Measurements from ENCODE around the gene VPS4B. TPM values are rescaled to one million over a fixed set of nuclear protein-coding genes. Genes with fewer than 3 reads are reported as not detected.

Gene VPS4B
- total and polyA plus RNA-seq, 2 donors (not counting 1 experiment from before 2014, with no cell fraction given) = 14.5 to 93.9 TPM

DNA sequence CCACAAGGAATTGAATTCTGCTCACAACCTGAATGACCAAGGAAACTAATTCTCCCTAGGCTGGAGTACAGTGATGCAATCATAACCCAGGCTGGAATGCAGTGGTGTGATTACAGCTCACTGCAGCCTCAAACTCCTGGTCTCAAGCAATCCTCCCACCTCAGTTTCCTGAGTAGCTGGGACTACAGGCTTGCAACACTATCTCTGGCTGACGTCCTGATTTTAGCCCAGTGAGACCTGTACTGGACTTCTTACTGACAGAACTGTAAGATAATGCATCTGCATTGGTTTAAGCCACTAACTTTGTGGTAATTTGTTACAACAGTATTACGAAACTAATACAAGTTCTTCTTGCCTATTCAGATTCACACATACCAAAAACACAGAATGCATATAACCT lies 45.7 kb downstream of the VPS4B start:
- Mint-ChIP-seq H3K9me3 (ENCODE audit: insufficient read depth) (no peaks in the 10 kb centered on the region), H3K27me3 (no peaks in the 10 kb centered on the region), H3K4me3 (no peak overlapping the region), H3K27ac (no peak overlapping the region), H3K4me1 (peaks cover 8% of the 10 kb centered on the region)
- Histone ChIP-seq H4K20me1 (ENCODE audit: control insufficient read depth, insufficient read depth, low read length, poor library complexity, severe bottlenecking) (no peaks in the 10 kb centered on the region), H2AFZ (ENCODE audit: insufficient read depth, low read depth, low read length, poor library complexity, severe bottlenecking) (no peak overlapping the region), H3K79me2 (ENCODE audit: control insufficient read depth, insufficient read depth, low read length) (no peaks in the 10 kb centered on the region), H3K4me2 (replicated peaks; ENCODE audit: low read depth, low read length, poor library complexity, severe bottlenecking) (no peak overlapping the region), H3K4me3 (ENCODE audit: control extremely low read depth in 1 of 5, extremely low read depth in 1 of 5, insufficient read depth in 1 of 5, low read depth in 2 of 5, low read length in 4 of 5) (no peak overlapping the region), H3K36me3 (replicated peaks in 1 of 2; ENCODE audit: control extremely low read depth in 1 of 2, control insufficient read depth in 1 of 2, extremely low read depth in 1 of 2, insufficient read depth in 2 of 2, low read length in 1 of 2) (no peaks in the 10 kb centered on the region), H3K9ac (ENCODE audit: low read length) (no peak overlapping the region), H3K27me3 (replicated peaks in 1 of 4; ENCODE audit: control extremely low read depth in 1 of 4, control insufficient read depth in 3 of 4, insufficient read depth in 4 of 4, low read length in 3 of 4) (no peaks in the 10 kb centered on the region), H3K4me1 (ENCODE audit: control insufficient read depth in 2 of 2, insufficient read depth in 2 of 2, low read length in 2 of 2) (no peaks in the 10 kb centered on the region), H3K27ac (ENCODE audit: low read length in 2 of 2) (no peak overlapping the region), H3K9me3 (ENCODE audit: control extremely low read depth in 1 of 3, control insufficient read depth in 2 of 3, insufficient read depth in 1 of 3, low read length in 2 of 3) (peaks cover 0 to 4% (median 2%) of the 10 kb centered on the region in 3 donors)
- no peak for DNase-seq
- ChIA-PET POLR2A (no interaction called here), CTCF (no interaction called here)
- intact Hi-C loops (cut with micrococcal nuclease) = no loop called here
- 100% methylated on average over 1 of the region's 2 CpGs for WGBS (ENCODE audit: insufficient coverage)
- ATAC-seq (ENCODE audit: low read depth) = no peak
- TF ChIP-seq, protein P1, sequence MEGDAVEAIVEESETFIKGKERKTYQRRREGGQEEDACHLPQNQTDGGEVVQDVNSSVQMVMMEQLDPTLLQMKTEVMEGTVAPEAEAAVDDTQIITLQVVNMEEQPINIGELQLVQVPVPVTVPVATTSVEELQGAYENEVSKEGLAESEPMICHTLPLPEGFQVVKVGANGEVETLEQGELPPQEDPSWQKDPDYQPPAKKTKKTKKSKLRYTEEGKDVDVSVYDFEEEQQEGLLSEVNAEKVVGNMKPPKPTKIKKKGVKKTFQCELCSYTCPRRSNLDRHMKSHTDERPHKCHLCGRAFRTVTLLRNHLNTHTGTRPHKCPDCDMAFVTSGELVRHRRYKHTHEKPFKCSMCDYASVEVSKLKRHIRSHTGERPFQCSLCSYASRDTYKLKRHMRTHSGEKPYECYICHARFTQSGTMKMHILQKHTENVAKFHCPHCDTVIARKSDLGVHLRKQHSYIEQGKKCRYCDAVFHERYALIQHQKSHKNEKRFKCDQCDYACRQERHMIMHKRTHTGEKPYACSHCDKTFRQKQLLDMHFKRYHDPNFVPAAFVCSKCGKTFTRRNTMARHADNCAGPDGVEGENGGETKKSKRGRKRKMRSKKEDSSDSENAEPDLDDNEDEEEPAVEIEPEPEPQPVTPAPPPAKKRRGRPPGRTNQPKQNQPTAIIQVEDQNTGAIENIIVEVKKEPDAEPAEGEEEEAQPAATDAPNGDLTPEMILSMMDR (IDR thresholded peaks at IDR 0.05) = no peak
- no peak for TF ChIP-seq EZH2 (IDR thresholded peaks at IDR 0.05; ENCODE audit: borderline replicate concordance, insufficient read depth, low read depth, low read length, poor library complexity, severe bottlenecking)

DNA sequence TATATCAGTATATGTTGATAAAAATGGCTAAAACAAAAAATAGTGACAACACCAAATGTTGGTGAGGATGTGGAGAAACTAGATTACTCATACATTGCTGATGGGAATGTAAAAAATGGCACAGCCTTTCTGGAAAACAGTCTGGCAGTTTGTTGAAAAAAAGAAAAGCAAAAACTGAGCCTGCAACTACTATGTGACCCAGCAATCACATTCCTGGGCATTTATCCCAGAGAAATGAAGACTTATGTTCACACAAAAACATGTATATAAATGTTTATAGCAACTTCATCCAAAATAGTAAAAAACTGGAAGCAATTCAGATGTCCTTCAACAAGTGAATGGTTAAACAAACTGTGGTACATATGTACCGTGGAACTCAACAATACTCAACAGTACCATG lies 47.7 kb downstream of the VPS4B start:
- Mint-ChIP-seq H3K27me3 (no peaks in the 10 kb centered on the region), H3K27ac (no peak overlapping the region), H3K4me3 (no peak overlapping the region), H3K9me3 (ENCODE audit: insufficient read depth) (no peaks in the 10 kb centered on the region), H3K4me1 (peaks cover 8% of the 10 kb centered on the region)
- Histone ChIP-seq H2AFZ (ENCODE audit: insufficient read depth, low read depth, low read length, poor library complexity, severe bottlenecking) (no peak overlapping the region), H3K27me3 (replicated peaks in 1 of 4; ENCODE audit: control extremely low read depth in 1 of 4, control insufficient read depth in 3 of 4, insufficient read depth in 4 of 4, low read length in 3 of 4) (no peaks in the 10 kb centered on the region), H3K9ac (ENCODE audit: low read length) (no peak overlapping the region), H3K4me2 (replicated peaks; ENCODE audit: low read depth, low read length, poor library complexity, severe bottlenecking) (no peak overlapping the region), H3K27ac (ENCODE audit: low read length in 2 of 2) (no peak overlapping the region), H3K79me2 (ENCODE audit: control insufficient read depth, insufficient read depth, low read length) (no peaks in the 10 kb centered on the region), H3K9me3 (ENCODE audit: control extremely low read depth in 1 of 3, control insufficient read depth in 2 of 3, insufficient read depth in 1 of 3, low read length in 2 of 3) (peaks cover 0 to 4% (median 2%) of the 10 kb centered on the region in 3 donors), H4K20me1 (ENCODE audit: control insufficient read depth, insufficient read depth, low read length, poor library complexity, severe bottlenecking) (no peaks in the 10 kb centered on the region), H3K36me3 (replicated peaks in 1 of 2; ENCODE audit: control extremely low read depth in 1 of 2, control insufficient read depth in 1 of 2, extremely low read depth in 1 of 2, insufficient read depth in 2 of 2, low read length in 1 of 2) (no peaks in the 10 kb centered on the region), H3K4me3 (ENCODE audit: control extremely low read depth in 1 of 5, extremely low read depth in 1 of 5, insufficient read depth in 1 of 5, low read depth in 2 of 5, low read length in 4 of 5) (no peak overlapping the region), H3K4me1 (ENCODE audit: control insufficient read depth in 2 of 2, insufficient read depth in 2 of 2, low read length in 2 of 2) (no peaks in the 10 kb centered on the region)
- intact Hi-C loops (cut with micrococcal nuclease) = no loop called here
- ATAC-seq (ENCODE audit: low read depth) = no peak
- no CpG with 5 or more reads among the region's 1 CpG for WGBS (ENCODE audit: insufficient coverage)
- DNase-seq = no peak
- TF ChIP-seq, protein P1 (IDR thresholded peaks at IDR 0.05) = no peak
- TF ChIP-seq EZH2 (IDR thresholded peaks at IDR 0.05; ENCODE audit: borderline replicate concordance, insufficient read depth, low read depth, low read length, poor library complexity, severe bottlenecking) = no peak
- CTCF ChIA-PET = no interaction called here
- POLR2A ChIA-PET = no interaction called here
